K562 (cell line): ENCODE results near the gene MT4. TPM values are rescaled to one million over a fixed set of nuclear protein-coding genes. Genes with fewer than 3 reads are reported as not detected.

Experiments
- ATAC-seq: fragments of 200-7000 bp; cut with Tn5 transposase; 3 replicates; pipeline ENCODE4 v1.9.1; 2020; ENCODE audit warnings: moderate library complexity
- BruUV-seq: library from RNA; stranded (reverse); fragments of 400-500 nt; replicated peaks from 2 replicates; lab custom pipeline; 2021; lab: Mats Ljungman, UMichigan
- CTCF ChIA-PET: fragments of 300-600 bp; formaldehyde crosslinking; extraction: SDS; loops from one replicate; lab custom pipeline; 2021; ENCODE audit warnings: low intra/inter-chr PET ratio; lab: Yijun Ruan, JAX
- POLR2A ChIA-PET: fragments of 300-600, 350-650 bp; sonication (Branson Sonifier 250); formaldehyde crosslinking; extraction: SDS; loops from one replicate; lab custom pipeline; 2021; ENCODE audit warnings: antibody characterized with exemption, inconsistent platforms; lab: Yijun Ruan, JAX
- DNase-seq, 4 experiments: peaks; one replicate each; pipeline versions ENCODE4 v3.0.0 to v3.0.0-alpha.2; 2011 to 2018; ENCODE audit warnings: low spot score in 3 of 4, mixed read lengths in 3 of 4; ENCODE audit errors: extremely low read depth in 1 of 4
- FAIRE-seq: peaks from 2 replicates; lab custom pipeline; 2011; peaks lifted over from hg19 to GRCh38; lab: Jason Lieb, UNC
- H2AFZ ChIP-seq: 2 replicates; pipeline ENCODE4 v1.6.0; 2011; ENCODE audit warnings: low read depth, low read length, control low read depth, inconsistent platforms
- H3K27ac ChIP-seq: fragments of 200-600 bp; 3 replicates; pipeline ENCODE4 v1.8.0; 2011; ENCODE audit warnings: low read depth, mild to moderate bottlenecking, control low read depth, inconsistent platforms, low read length, moderate library complexity, mixed read lengths; ENCODE audit errors: extremely low read depth
- H3K27me3 ChIP-seq, 2 experiments: fragments of 300-600 bp in 1 of 2; 2 replicates in 1 of 2; 3 replicates in 1 of 2; pipeline versions ENCODE4 v1.6.0 to v1.8.0; 2011; ENCODE audit warnings: inconsistent platforms in 2 of 2, low read length in 2 of 2, mild to moderate bottlenecking in 1 of 2, mixed read lengths in 1 of 2, moderate library complexity in 1 of 2; ENCODE audit not compliant: control insufficient read depth in 2 of 2, insufficient read depth in 2 of 2
- H3K36me3 ChIP-seq: fragments of 300-600 bp; 3 replicates; pipeline ENCODE4 v1.8.0; 2011; ENCODE audit warnings: mild to moderate bottlenecking, low read length, inconsistent platforms; ENCODE audit not compliant: control insufficient read depth, insufficient read depth
- H3K4me1 ChIP-seq, 2 experiments: fragments of 200-600 bp in 1 of 2; replicated peaks in 1 of 2; 2 replicates in 1 of 2; 3 replicates in 1 of 2; pipeline versions ENCODE4 v1.5.1 to v1.8.0; 2011; ENCODE audit warnings: inconsistent platforms in 2 of 2, low read length in 2 of 2, mild to moderate bottlenecking in 1 of 2, mixed read lengths in 1 of 2, moderate library complexity in 1 of 2; ENCODE audit not compliant: control insufficient read depth in 2 of 2, insufficient read depth in 2 of 2
- H3K4me2 ChIP-seq: 2 replicates; pipeline ENCODE4 v1.6.1; 2011; ENCODE audit warnings: low read length, control low read depth, inconsistent platforms, mixed read lengths; ENCODE audit not compliant: insufficient read depth
- H3K4me3 ChIP-seq: fragments of 200-600 bp; sonication (generic), shearing (Covaris generic); 2 replicates; pipeline ENCODE4 v1.5.1; 2016; ENCODE audit warnings: control low read depth, inconsistent platforms
- H3K79me2 ChIP-seq: fragments of 200-600 bp; 3 replicates; pipeline ENCODE4 v1.8.0; 2011; ENCODE audit warnings: low read length, inconsistent platforms; ENCODE audit not compliant: control insufficient read depth, insufficient read depth
- H3K9ac ChIP-seq, 2 experiments: 2 replicates each; pipeline versions ENCODE4 v1.6.0 to v1.6.1; 2011; ENCODE audit warnings: low read depth in 2 of 2, low read length in 2 of 2, control low read depth in 1 of 2, inconsistent platforms in 1 of 2, mild to moderate bottlenecking in 1 of 2, mixed read lengths in 1 of 2; ENCODE audit not compliant: insufficient read depth in 1 of 2
- H3K9me1 ChIP-seq: one replicate; pipeline ENCODE4 v1.6.0; 2011; ENCODE audit warnings: inconsistent platforms, mild to moderate bottlenecking, low read length, moderate library complexity; ENCODE audit not compliant: control insufficient read depth, insufficient read depth
- H3K9me3 ChIP-seq: replicated peaks from 2 replicates; pipeline ENCODE4 v1.5.1; 2011; ENCODE audit warnings: low read depth, low read length, inconsistent platforms; ENCODE audit not compliant: control insufficient read depth, insufficient read depth
- H4K20me1 ChIP-seq: replicated peaks from 2 replicates; pipeline ENCODE4 v1.6.1; 2011; ENCODE audit warnings: low read length, inconsistent platforms, mixed read lengths; ENCODE audit not compliant: control insufficient read depth, insufficient read depth
- BACH1 ChIP-seq: fragments of 200-800 bp; sonication (Bioruptor generic); IDR thresholded peaks from 2 replicates; pipeline ENCODE4 v1.6.1; 2016; ENCODE audit warnings: missing genetic modification characterization, missing compliant biosample characterization
- CTBP1 ChIP-seq: fragments of 450-650 bp; IDR thresholded peaks from 2 replicates; pipeline ENCODE4 v1.6.1; 2016; ENCODE audit warnings: borderline replicate concordance
- ESRRA ChIP-seq: fragments of 450-650 bp; IDR thresholded peaks from 2 replicates; pipeline ENCODE4 v1.6.1; 2014; ENCODE audit warnings: low read depth, mild to moderate bottlenecking, moderate library complexity, borderline replicate concordance
- KLF10 ChIP-seq: fragments of 250-450 bp; sonication (Bioruptor Pico); IDR thresholded peaks from 2 replicates; pipeline ENCODE4 v1.6.1; 2021; ENCODE audit warnings: matching md5 sums
- LARP7 ChIP-seq: fragments of 450-650 bp; IDR thresholded peaks from 2 replicates; pipeline ENCODE4 v1.6.1; 2016
- LEF1 ChIP-seq: fragments of 450-650 bp; IDR thresholded peaks from 2 replicates; pipeline ENCODE4 v1.6.1; 2016; ENCODE audit warnings: mild to moderate bottlenecking
- NR2C1 ChIP-seq, 2 experiments: fragments of 450-650 bp; IDR thresholded peaks; 2 replicates each; pipeline ENCODE4 v1.6.1; 2017; ENCODE audit warnings: mild to moderate bottlenecking in 2 of 2, antibody characterized with exemption in 1 of 2, inconsistent platforms in 1 of 2, missing compliant biosample characterization in 1 of 2, missing genetic modification characterization in 1 of 2
- PYGO2 ChIP-seq: fragments of 450-650 bp; IDR thresholded peaks from 2 replicates; pipeline ENCODE4 v1.6.1; 2016; ENCODE audit warnings: mild to moderate bottlenecking, missing genetic modification characterization, moderate library complexity, missing compliant biosample characterization
- RBM14 ChIP-seq: fragments of 200-400 bp; formaldehyde crosslinking; IDR thresholded peaks from 2 replicates; pipeline ENCODE4 v1.6.1; 2018; ENCODE audit warnings: low read depth, mild to moderate bottlenecking, low read length, moderate library complexity, borderline replicate concordance; ENCODE audit not compliant: insufficient read depth
- TEAD4 ChIP-seq, 2 experiments: sonication (generic) in 1 of 2; formaldehyde crosslinking in 1 of 2; IDR thresholded peaks; 2 replicates each; pipeline versions ENCODE4 v1.6.1 to v1.8.0; 2012 to 2022; ENCODE audit warnings: borderline replicate concordance in 1 of 2, inconsistent platforms in 1 of 2, low read length in 1 of 2, mild to moderate bottlenecking in 1 of 2, missing genetic modification reagents in 1 of 2
- WGBS: fragments of 100-300 bp; shearing (Covaris generic); methylation state at CpG from one replicate; pipeline ENCODE4 v1.1.6; 2016; ENCODE audit warnings: low coverage, mixed read lengths; ENCODE audit not compliant: insufficient coverage; ENCODE audit errors: missing lambda C conversion rate; 5-methylcytosine and 5-hydroxymethylcytosine counted together
- in situ Hi-C: fragments of 300-500 bp; cut with MboI; formaldehyde crosslinking; loops from 4 replicates; pipeline ENCODE4 v1.15.0; 2018; ENCODE audit warnings: inconsistent platforms, mixed read lengths
- intact Hi-C: fragments of 100-400 bp; cut with micrococcal nuclease; formaldehyde crosslinking; loops from 2 replicates; pipeline ENCODE4 v1.14.2; 2022
- polyA plus RNA-seq, 8 experiments: library from polyadenylated mRNA; depleted of rRNA in 4 of 8; stranded (reverse) in 5 of 8; unstranded in 3 of 8; fragments of >200 nt; fragmentation: Nextera tagmentation in 2 of 8; fragmentation: Illumina TruSeq in 1 of 8; extraction: Ambion mirVana in 2 of 8; extraction: Trizol in 1 of 8; gene quantifications; 2 replicates each; pipeline versions ENCODE4 v1.2.1 to v1.2.3, GENCODE V29; 2011 to 2014; ENCODE audit warnings: inconsistent platforms in 1 of 8, missing spikeins in 1 of 8
- total RNA-seq, 7 experiments: library from RNA; depleted of rRNA in 6 of 7; stranded (reverse); fragments of >200 nt in 6 of 7; fragmentation: Illumina TruSeq in 2 of 7; extraction: Trizol in 2 of 7; gene quantifications; 2 replicates each; pipeline versions ENCODE4 v1.2.1 to v1.2.3, GENCODE V29; 2011 to 2021; ENCODE audit warnings: low replicate concordance in 1 of 7
- TF ChIP-seq, protein P1 (sequence below): fragments of 250-450 bp; sonication (Bioruptor Pico); IDR thresholded peaks from 2 replicates; pipeline ENCODE4 v1.8.0; 2021; ENCODE audit warnings: moderate library complexity, mild to moderate bottlenecking, inconsistent platforms
- TF ChIP-seq, protein P2 (sequence below): fragments of 250-450 bp; sonication (Bioruptor Pico); IDR thresholded peaks from 2 replicates; pipeline ENCODE4 v1.5.1; 2021; ENCODE audit warnings: mild to moderate bottlenecking
- TF ChIP-seq, protein P3 (sequence below), 2 experiments: fragments of 450-650 bp; IDR thresholded peaks; 2 replicates each; pipeline ENCODE4 v1.6.1; 2016
- TF ChIP-seq, protein P4 (sequence below): fragments of 450-650 bp; formaldehyde crosslinking; IDR thresholded peaks from 2 replicates; pipeline ENCODE4 v1.4.0; 2020; ENCODE audit warnings: mild to moderate bottlenecking, moderate library complexity

Gene MT4
- total and polyA plus RNA-seq, 9 of the 15 experiments (the other 6 are each of a cell fraction or from before 2014, with no cell fraction given): not detected

DNA sequence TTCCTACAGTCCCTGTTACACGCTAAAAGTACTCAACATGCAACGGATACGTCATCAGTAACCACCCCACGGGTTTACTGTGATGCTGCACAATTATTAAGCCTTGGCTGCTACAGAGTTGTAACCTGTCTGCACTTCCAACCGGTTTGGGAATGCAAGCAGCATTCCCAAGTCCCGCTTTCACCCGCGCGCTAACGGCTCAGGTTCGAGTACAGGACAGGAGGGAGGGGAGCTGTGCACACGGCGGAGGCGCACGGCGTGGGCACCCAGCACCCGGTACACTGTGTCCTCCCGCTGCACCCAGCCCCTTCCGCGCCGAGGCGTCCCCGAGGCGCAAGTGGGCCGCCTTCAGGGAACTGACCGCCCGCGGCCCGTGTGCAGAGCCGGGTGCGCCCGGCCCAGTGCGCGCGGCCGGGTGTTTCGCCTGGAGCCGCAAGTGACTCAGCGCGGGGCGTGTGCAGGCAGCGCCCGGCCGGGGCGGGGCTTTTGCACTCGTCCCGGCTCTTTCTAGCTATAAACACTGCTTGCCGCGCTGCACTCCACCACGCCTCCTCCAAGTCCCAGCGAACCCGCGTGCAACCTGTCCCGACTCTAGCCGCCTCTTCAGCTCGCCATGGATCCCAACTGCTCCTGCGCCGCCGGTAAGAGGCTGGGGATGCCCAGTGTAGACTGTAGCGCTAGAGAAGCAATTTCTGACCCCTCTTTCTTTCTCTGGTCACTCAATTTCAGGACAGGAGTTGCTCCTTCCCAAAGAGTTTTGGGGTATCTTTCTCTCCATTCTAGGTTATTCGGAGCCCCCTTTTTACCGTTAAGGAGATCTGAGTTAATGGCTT lies 43.4 kb downstream of the MT4 start, which contains the start of gene MT2A:
TSS of gene MT2A (plus strand) at position 542 of the 833 bp plus-strand sequence. CDS start at position 614, 72 bp downstream.
- intact Hi-C loops: loop anchor here (1.0 kb wide), 1 partner anchor 94 kb away; no protein-coding TSS in a partner anchor
- in situ Hi-C loops: no loop called here
- FAIRE-seq (peak; percentile 78), ATAC-seq (peak; percentile 98), DNase-seq (peak; percentile 94 to 96 (median 95))
- H3K27ac ChIP-seq: peak within 1 kb of the TSS; percentile 86
- H3K27me3 ChIP-seq: no peaks in the 10 kb centered on the region
- POLR2A ChIA-PET: interaction anchor here (0.7 to 0.9 kb wide), 3 partner anchors 10 to 74 kb away, joined by 3 to 6 read pairs (median 5); no protein-coding TSS in a partner anchor
- H2AFZ ChIP-seq: peak within 1 kb of the TSS; percentile 98
- peak within 1 kb of the TSS; percentile 69 to 95 for H3K9ac ChIP-seq
- no peaks in the 10 kb centered on the region for H3K36me3 ChIP-seq
- WGBS: 7% methylated on average over 59 of the region's 62 CpGs
- H4K20me1 ChIP-seq: no peaks in the 10 kb centered on the region
- H3K9me1 ChIP-seq: no peaks in the 10 kb centered on the region
- CTCF ChIA-PET: no interaction called here
- no peaks in the 10 kb centered on the region for H3K9me3 ChIP-seq
- no TSS peak for BruUV-seq
- H3K4me2 ChIP-seq: peak within 1 kb of the TSS; percentile 78
- peak within 1 kb of the TSS; percentile 47 for H3K4me3 ChIP-seq
- H3K4me1 ChIP-seq: peaks cover 27 to 29% of the 10 kb centered on the region in 2 experiments
- H3K79me2 ChIP-seq: no peaks in the 10 kb centered on the region
- TF ChIP-seq, protein P1, sequence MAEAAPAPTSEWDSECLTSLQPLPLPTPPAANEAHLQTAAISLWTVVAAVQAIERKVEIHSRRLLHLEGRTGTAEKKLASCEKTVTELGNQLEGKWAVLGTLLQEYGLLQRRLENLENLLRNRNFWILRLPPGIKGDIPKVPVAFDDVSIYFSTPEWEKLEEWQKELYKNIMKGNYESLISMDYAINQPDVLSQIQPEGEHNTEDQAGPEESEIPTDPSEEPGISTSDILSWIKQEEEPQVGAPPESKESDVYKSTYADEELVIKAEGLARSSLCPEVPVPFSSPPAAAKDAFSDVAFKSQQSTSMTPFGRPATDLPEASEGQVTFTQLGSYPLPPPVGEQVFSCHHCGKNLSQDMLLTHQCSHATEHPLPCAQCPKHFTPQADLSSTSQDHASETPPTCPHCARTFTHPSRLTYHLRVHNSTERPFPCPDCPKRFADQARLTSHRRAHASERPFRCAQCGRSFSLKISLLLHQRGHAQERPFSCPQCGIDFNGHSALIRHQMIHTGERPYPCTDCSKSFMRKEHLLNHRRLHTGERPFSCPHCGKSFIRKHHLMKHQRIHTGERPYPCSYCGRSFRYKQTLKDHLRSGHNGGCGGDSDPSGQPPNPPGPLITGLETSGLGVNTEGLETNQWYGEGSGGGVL (CRISPR knock-in tag): no peak
- TF ChIP-seq, protein P2, sequence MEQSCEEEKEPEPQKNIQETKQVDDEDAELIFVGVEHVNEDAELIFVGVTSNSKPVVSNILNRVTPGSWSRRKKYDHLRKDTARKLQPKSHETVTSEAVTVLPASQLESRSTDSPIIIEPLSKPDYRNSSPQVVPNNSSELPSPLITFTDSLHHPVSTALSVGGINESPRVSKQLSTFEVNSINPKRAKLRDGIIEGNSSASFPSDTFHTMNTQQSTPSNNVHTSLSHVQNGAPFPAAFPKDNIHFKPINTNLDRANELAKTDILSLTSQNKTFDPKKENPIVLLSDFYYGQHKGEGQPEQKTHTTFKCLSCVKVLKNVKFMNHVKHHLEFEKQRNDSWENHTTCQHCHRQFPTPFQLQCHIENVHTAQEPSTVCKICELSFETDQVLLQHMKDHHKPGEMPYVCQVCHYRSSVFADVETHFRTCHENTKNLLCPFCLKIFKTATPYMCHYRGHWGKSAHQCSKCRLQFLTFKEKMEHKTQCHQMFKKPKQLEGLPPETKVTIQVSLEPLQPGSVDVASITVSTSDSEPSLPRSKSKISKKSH (CRISPR knock-in tag): no peak
- TF ChIP-seq ESRRA: peak; percentile 48; the same call in 1 of the 2 replicates
- no peak for TF ChIP-seq RBM14
- TF ChIP-seq, protein P3, sequence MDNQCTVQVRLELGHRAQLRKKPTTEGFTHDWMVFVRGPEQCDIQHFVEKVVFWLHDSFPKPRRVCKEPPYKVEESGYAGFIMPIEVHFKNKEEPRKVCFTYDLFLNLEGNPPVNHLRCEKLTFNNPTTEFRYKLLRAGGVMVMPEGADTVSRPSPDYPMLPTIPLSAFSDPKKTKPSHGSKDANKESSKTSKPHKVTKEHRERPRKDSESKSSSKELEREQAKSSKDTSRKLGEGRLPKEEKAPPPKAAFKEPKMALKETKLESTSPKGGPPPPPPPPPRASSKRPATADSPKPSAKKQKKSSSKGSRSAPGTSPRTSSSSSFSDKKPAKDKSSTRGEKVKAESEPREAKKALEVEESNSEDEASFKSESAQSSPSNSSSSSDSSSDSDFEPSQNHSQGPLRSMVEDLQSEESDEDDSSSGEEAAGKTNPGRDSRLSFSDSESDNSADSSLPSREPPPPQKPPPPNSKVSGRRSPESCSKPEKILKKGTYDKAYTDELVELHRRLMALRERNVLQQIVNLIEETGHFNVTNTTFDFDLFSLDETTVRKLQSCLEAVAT (IDR thresholded peaks at IDR 0.05): peak in 1 of 2 experiments; percentile 21; a peak in 1 of 4 replicates
- no peak for TF ChIP-seq NR2C1 (IDR thresholded peaks at IDR 0.05)
- no peak for TF ChIP-seq NR2C1 (tag; IDR thresholded peaks at IDR 0.05)
- peak; percentile 99 for TF ChIP-seq LARP7
- TF ChIP-seq PYGO2 (tag): no peak
- no peak for TF ChIP-seq BACH1 (tag)
- no peak for TF ChIP-seq KLF10 (CRISPR knock-in tag)
- 0 out of 2 replicates have a peak, but pooled peaks have one; percentile 8 for TF ChIP-seq TEAD4 (IDR thresholded peaks at IDR 0.05; ENCODE audit: low read length)
- no peak for TF ChIP-seq TEAD4 (CRISPR knock-in tag; IDR thresholded peaks at IDR 0.05; ENCODE audit: borderline replicate concordance)
- TF ChIP-seq CTBP1: peak; percentile 96
- no peak for TF ChIP-seq LEF1
- TF ChIP-seq, protein P4, sequence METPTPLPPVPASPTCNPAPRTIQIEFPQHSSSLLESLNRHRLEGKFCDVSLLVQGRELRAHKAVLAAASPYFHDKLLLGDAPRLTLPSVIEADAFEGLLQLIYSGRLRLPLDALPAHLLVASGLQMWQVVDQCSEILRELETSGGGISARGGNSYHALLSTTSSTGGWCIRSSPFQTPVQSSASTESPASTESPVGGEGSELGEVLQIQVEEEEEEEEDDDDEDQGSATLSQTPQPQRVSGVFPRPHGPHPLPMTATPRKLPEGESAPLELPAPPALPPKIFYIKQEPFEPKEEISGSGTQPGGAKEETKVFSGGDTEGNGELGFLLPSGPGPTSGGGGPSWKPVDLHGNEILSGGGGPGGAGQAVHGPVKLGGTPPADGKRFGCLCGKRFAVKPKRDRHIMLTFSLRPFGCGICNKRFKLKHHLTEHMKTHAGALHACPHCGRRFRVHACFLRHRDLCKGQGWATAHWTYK (CRISPR knock-in tag): peak; percentile 59; the same call in 1 of the 2 replicates
